HepG2 (cell line): Measurements from ENCODE around the gene STOML2. TPM values are rescaled to one million over a fixed set of nuclear protein-coding genes. Genes with fewer than 3 reads are reported as not detected.

Experiments used
- ATAC-seq: fragments of 200-7000 bp; cut with Tn5 transposase; 3 replicates; pipeline ENCODE4 v1.9.1; 2020; ENCODE audit warnings: mild to moderate bottlenecking, moderate library complexity
- BruUV-seq: library from RNA; stranded (reverse); fragments of 400-500 nt; replicated peaks from 2 replicates; lab custom pipeline; 2021; lab: Mats Ljungman, UMichigan
- CTCF ChIA-PET: fragments of 300-600 bp; formaldehyde crosslinking; extraction: SDS; loops from one replicate; lab custom pipeline; 2021; ENCODE audit warnings: low total read pairs, inconsistent platforms, low intra/inter-chr PET ratio; lab: Yijun Ruan, JAX
- POLR2A ChIA-PET: fragments of 350-600 bp; sonication (Branson Sonifier 250); formaldehyde crosslinking; loops from one replicate; lab custom pipeline; 2020; ENCODE audit warnings: antibody characterized with exemption, inconsistent platforms; lab: Yijun Ruan, JAX
- DNase-seq: peaks from one replicate; pipeline ENCODE4 v3.0.0-alpha.2; 2015; ENCODE audit warnings: low spot score
- FAIRE-seq: peaks from 3 replicates; lab custom pipeline; 2011; peaks lifted over from hg19 to GRCh38; lab: Jason Lieb, UNC
- H2AFZ ChIP-seq: one replicate; pipeline ENCODE4 v1.6.1; 2011; ENCODE audit warnings: low read length, inconsistent platforms
- H3K27ac ChIP-seq: fragments of 300-600 bp; 3 replicates; pipeline ENCODE4 v1.8.0; 2011; ENCODE audit warnings: mixed run types, mild to moderate bottlenecking, mixed read lengths, low read length, inconsistent platforms; ENCODE audit not compliant: insufficient read depth; ENCODE audit errors: extremely low read length
- H3K27me3 ChIP-seq, 2 experiments: fragments of 200-600 bp in 1 of 2; 2 replicates in 1 of 2; 3 replicates in 1 of 2; pipeline versions ENCODE4 v1.6.0 to v1.8.0; 2011; ENCODE audit warnings: low read length in 2 of 2, mild to moderate bottlenecking in 2 of 2, moderate library complexity in 2 of 2, inconsistent platforms in 1 of 2; ENCODE audit not compliant: insufficient read depth in 2 of 2, control insufficient read depth in 1 of 2
- H3K36me3 ChIP-seq, 2 experiments: fragments of 200-600 bp in 1 of 2; replicated peaks in 1 of 2; 2 replicates in 1 of 2; 3 replicates in 1 of 2; pipeline versions ENCODE4 v1.5.1 to v1.8.0; 2011; ENCODE audit warnings: low read length in 2 of 2, inconsistent platforms in 1 of 2; ENCODE audit not compliant: insufficient read depth in 2 of 2, control insufficient read depth in 1 of 2
- H3K4me1 ChIP-seq: 2 replicates; pipeline ENCODE4 v1.5.1; 2012; ENCODE audit warnings: low read length, inconsistent platforms; ENCODE audit not compliant: insufficient read depth
- H3K4me2 ChIP-seq: 2 replicates; pipeline ENCODE4 v1.6.0; 2011; ENCODE audit warnings: low read depth, low read length, inconsistent platforms
- H3K4me3 ChIP-seq, 3 experiments: fragments of 200-600 bp in 1 of 3; sonication (generic), shearing (Covaris generic) in 1 of 3; replicated peaks in 1 of 3; 2 replicates each; pipeline ENCODE4 v1.5.1; 2011 to 2016; ENCODE audit warnings: low read length in 3 of 3, inconsistent platforms in 2 of 3, low read depth in 2 of 3, mild to moderate bottlenecking in 2 of 3, control low read depth in 1 of 3, mixed read lengths in 1 of 3; ENCODE audit not compliant: insufficient read depth in 1 of 3
- H3K79me2 ChIP-seq: one replicate; pipeline ENCODE4 v1.6.1; 2011; ENCODE audit warnings: low read length, inconsistent platforms; ENCODE audit not compliant: insufficient read depth
- H3K9ac ChIP-seq: 2 replicates; pipeline ENCODE4 v1.6.0; 2011; ENCODE audit warnings: mild to moderate bottlenecking, low read depth, low read length, inconsistent platforms; ENCODE audit not compliant: insufficient read depth
- H3K9me3 ChIP-seq: 2 replicates; pipeline ENCODE4 v1.5.1; 2012; ENCODE audit warnings: mild to moderate bottlenecking, low read length
- H4K20me1 ChIP-seq: 2 replicates; pipeline ENCODE4 v1.6.0; 2011; ENCODE audit warnings: inconsistent platforms, mild to moderate bottlenecking, low read length, moderate library complexity; ENCODE audit not compliant: insufficient read depth
- CBX1 ChIP-seq: IDR thresholded peaks from one replicate; pipeline ENCODE4 v1.6.1; 2016; ENCODE audit warnings: antibody characterized with exemption, low read depth
- CREBL2 ChIP-seq: sonication (generic); formaldehyde crosslinking; IDR thresholded peaks from 2 replicates; pipeline ENCODE4 v1.8.1; 2023; ENCODE audit warnings: missing genetic modification reagents, mild to moderate bottlenecking, borderline replicate concordance
- FOSL2 ChIP-seq: sonication (generic); formaldehyde crosslinking; IDR thresholded peaks from 2 replicates; pipeline ENCODE4 v1.4.0; 2020; ENCODE audit warnings: missing genetic modification reagents
- GABPB1 ChIP-seq: IDR thresholded peaks from 2 replicates; pipeline ENCODE4 v1.6.1; 2016; ENCODE audit warnings: mild to moderate bottlenecking, missing genetic modification reagents, moderate library complexity, missing compliant biosample characterization
- HIC2 ChIP-seq: sonication (generic); formaldehyde crosslinking; IDR thresholded peaks from 2 replicates; pipeline ENCODE4 v1.9.0; 2022; ENCODE audit warnings: low read depth, missing genetic modification reagents
- HNRNPL ChIP-seq: fragments of 200-400 bp; formaldehyde crosslinking; IDR thresholded peaks from 2 replicates; pipeline ENCODE4 v1.6.1; 2017; ENCODE audit warnings: mild to moderate bottlenecking, low read depth, low read length
- MEIS1 ChIP-seq: sonication (generic); formaldehyde crosslinking; IDR thresholded peaks from 2 replicates; pipeline ENCODE4 v1.9.0; 2021; ENCODE audit warnings: mild to moderate bottlenecking, missing genetic modification reagents, moderate library complexity, borderline replicate concordance
- RAD21 ChIP-seq: fragments of 450-650 bp; formaldehyde crosslinking; IDR thresholded peaks from 2 replicates; pipeline ENCODE4 v1.5.0; 2020; ENCODE audit warnings: mild to moderate bottlenecking
- SRSF1 ChIP-seq: fragments of 200-400 bp; formaldehyde crosslinking; optimal IDR thresholded peaks from 2 replicates; pipeline ENCODE3; 2017; ENCODE audit warnings: mild to moderate bottlenecking, low read depth, low read length, moderate library complexity
- THAP11 ChIP-seq: IDR thresholded peaks from 2 replicates; pipeline ENCODE4 v1.6.1; 2016; ENCODE audit warnings: missing biosample characterization, missing genetic modification reagents
- ZC3H4 ChIP-seq: sonication (generic); formaldehyde crosslinking; IDR thresholded peaks from 2 replicates; pipeline ENCODE4 v1.4.0; 2020; ENCODE audit warnings: missing genetic modification reagents, borderline replicate concordance
- ZNF205 ChIP-seq: IDR thresholded peaks from 2 replicates; pipeline ENCODE4 v1.6.1; 2018; ENCODE audit warnings: missing biosample characterization, missing genetic modification reagents
- ZNF275 ChIP-seq: sonication (generic); formaldehyde crosslinking; IDR thresholded peaks from 2 replicates; pipeline ENCODE4 v1.8.0; 2022; ENCODE audit warnings: missing genetic modification reagents, mild to moderate bottlenecking, inconsistent platforms, borderline replicate concordance
- ZNF326 ChIP-seq: sonication (generic); formaldehyde crosslinking; IDR thresholded peaks from 2 replicates; pipeline ENCODE4 v1.4.0; 2020; ENCODE audit warnings: missing genetic modification reagents, borderline replicate concordance
- ZNF451 ChIP-seq: sonication (generic); formaldehyde crosslinking; IDR thresholded peaks from 2 replicates; pipeline ENCODE4 v1.5.0; 2020; ENCODE audit warnings: mild to moderate bottlenecking, missing genetic modification reagents
- ZNF766 ChIP-seq: sonication (generic); formaldehyde crosslinking; IDR thresholded peaks from 2 replicates; pipeline ENCODE4 v1.5.0; 2020; ENCODE audit warnings: missing genetic modification reagents, borderline replicate concordance
- WGBS: methylation state at CpG from one replicate; pipeline ENCODE4 v1.1.6; 2017; ENCODE audit warnings: low lambda C conversion rate; 5-methylcytosine and 5-hydroxymethylcytosine counted together
- in situ Hi-C: cut with HindIII; loops from 2 replicates; pipeline ENCODE4 v1.10.0; 2017; ENCODE audit warnings: low pct_unique_long_range_greater_than_20kb; ENCODE audit not compliant: extremely low pct_ligation_motif_present
- intact Hi-C: fragments of 100-400 bp; cut with micrococcal nuclease; formaldehyde crosslinking; loops from one replicate; pipeline ENCODE4 v1.10.0; 2022; ENCODE audit not compliant: unreplicated experiment
- polyA plus RNA-seq, 8 experiments: library from polyadenylated mRNA; depleted of rRNA in 3 of 8; stranded (reverse) in 7 of 8; unstranded in 1 of 8; fragments of >200 nt; fragmentation: Illumina TruSeq in 4 of 8; extraction: Trizol in 4 of 8; gene quantifications; 2 replicates each; pipeline versions ENCODE4 v1.2.1 to v1.2.3, GENCODE V29; 2011 to 2016; ENCODE audit warnings: low read depth in 4 of 8, missing spikeins in 1 of 8, mixed read lengths in 1 of 8; ENCODE audit not compliant: insufficient read depth in 1 of 8
- total RNA-seq, 5 experiments: library from RNA; depleted of rRNA; stranded (reverse); fragments of >200 nt; fragmentation: Illumina TruSeq; extraction: Trizol; gene quantifications; 2 replicates each; pipeline ENCODE4 v1.2.3, GENCODE V29; 2016; ENCODE audit warnings: low read depth in 1 of 5

Gene STOML2
- total and polyA plus RNA-seq, 2 of the 13 experiments (the other 11 are each of a cell fraction or from before 2014, with no cell fraction given): 245 to 250 TPM

- TF ChIP-seq CREBL2: no peak
- no peak for TF ChIP-seq ZNF205
- TF ChIP-seq MEIS1: no peak
- TF ChIP-seq CBX1: no peak
- peak; percentile 64; the same call in 1 of the 2 replicates for TF ChIP-seq GABPB1
- no peak for TF ChIP-seq ZNF326 (CRISPR knock-in tag)
- no peak for TF ChIP-seq ZNF766 (CRISPR knock-in tag)
- TF ChIP-seq RAD21 (CRISPR knock-in tag): 0 out of 2 replicates have a peak, but pooled peaks have one; percentile 17
Measured at GRCh38 chr9:35111001-35111933, 8.3 kb upstream of the STOML2 start (continued).

- Histone ChIP-seq H3K27ac (no peak overlapping the region), H3K4me1 (peaks cover 42% of the 10 kb centered on the region), H3K27me3 (no peaks in the 10 kb centered on the region; a peak in 1 of 5 replicates), H3K9me3 (no peaks in the 10 kb centered on the region), H3K4me3 (peak overlapping the region; percentile 85 to 86 (median 85); a peak in 5 of 6 replicates), H3K9ac (peak overlapping the region; percentile 69; the same call in 1 of the 2 replicates), H4K20me1 (no peaks in the 10 kb centered on the region), H3K4me2 (peak overlapping the region; percentile 86), H3K36me3 (peaks cover 0 to 4% of the 10 kb centered on the region in 2 experiments; a peak in 1 of 5 replicates), H2AFZ (no peak overlapping the region), H3K79me2 (no peaks in the 10 kb centered on the region)
- intact Hi-C loops: no loop called here
- TF ChIP-seq ZNF451: no peak
- TF ChIP-seq SRSF1: no peak
- TF ChIP-seq HNRNPL: 0 out of 2 replicates have a peak, but pooled peaks have one; percentile 43
- TF ChIP-seq THAP11 (CRISPR knock-in tag): peak; percentile 58; the same call in 1 of the 2 replicates
- TF ChIP-seq ZNF275: no peak
- 0 out of 2 replicates have a peak, but pooled peaks have one; percentile 45 for TF ChIP-seq HIC2 (CRISPR knock-in tag)
- TF ChIP-seq ZC3H4 (CRISPR knock-in tag): no peak
- TF ChIP-seq FOSL2 (CRISPR knock-in tag): peak; percentile 67
- POLR2A ChIA-PET: interaction anchor here (0.6 to 2.5 kb wide), 3 partner anchors 8 to 140 kb away, joined by 3 to 17 read pairs (median 15); partner anchors contain the start of genes STOML2 and VCP
- CTCF ChIA-PET: no interaction called here
- in situ Hi-C loops: loop anchor here (10.0 kb wide), 1 partner anchor 544 kb away; the partner anchor contains the start of genes CCDC107, RMRP and SIT1
- DNase-seq (no peak), ATAC-seq (no peak), FAIRE-seq (no peak)
- no TSS peak for BruUV-seq
- WGBS: 18% methylated on average over 1 of the region's 3 CpGs
Measured at GRCh38 chr9:35110327-35110761, 7.4 kb upstream of the STOML2 start.
